ENCODE results near the gene WDR89. TPM values are rescaled to one million over a fixed set of nuclear protein-coding genes. Genes with fewer than 3 reads are reported as not detected.
"Not testable (repeated sequence)": the region's sequence is repeated elsewhere in the genome, so short reads cannot be mapped to it uniquely, and the experiment has no call there.

WDR89 gene
- polyA plus RNA-seq, 1 experiment: 9.4 TPM

GRCh38 chr14:63644741-63645140 lies 3.1 kb upstream of the WDR89 start:
- Histone ChIP-seq H3K27me3 (ENCODE audit: control insufficient read depth, insufficient read depth, low read length) (no peaks in the 10 kb centered on the region), H3K27ac (ENCODE audit: low read depth, low read length) (no peak overlapping the region), H3K9me3 (ENCODE audit: control insufficient read depth, insufficient read depth, low read length) (no peaks in the 10 kb centered on the region; the same call in 1 of the 2 replicates), H3K4me3 (ENCODE audit: low read depth, low read length) (no peak overlapping the region)
- no peak for DNase-seq (ENCODE audit: low read depth, low spot score)
- TF ChIP-seq CTCF (IDR thresholded peaks at IDR 0.05; ENCODE audit: low read depth, low read length): no peak
- POLR2A ChIA-PET: no interaction called here
- CTCF ChIA-PET: interaction anchor here (6.5 kb wide), 1 partner anchor 125 kb away, joined by 28 read pairs; no protein-coding TSS in a partner anchor

DNA sequence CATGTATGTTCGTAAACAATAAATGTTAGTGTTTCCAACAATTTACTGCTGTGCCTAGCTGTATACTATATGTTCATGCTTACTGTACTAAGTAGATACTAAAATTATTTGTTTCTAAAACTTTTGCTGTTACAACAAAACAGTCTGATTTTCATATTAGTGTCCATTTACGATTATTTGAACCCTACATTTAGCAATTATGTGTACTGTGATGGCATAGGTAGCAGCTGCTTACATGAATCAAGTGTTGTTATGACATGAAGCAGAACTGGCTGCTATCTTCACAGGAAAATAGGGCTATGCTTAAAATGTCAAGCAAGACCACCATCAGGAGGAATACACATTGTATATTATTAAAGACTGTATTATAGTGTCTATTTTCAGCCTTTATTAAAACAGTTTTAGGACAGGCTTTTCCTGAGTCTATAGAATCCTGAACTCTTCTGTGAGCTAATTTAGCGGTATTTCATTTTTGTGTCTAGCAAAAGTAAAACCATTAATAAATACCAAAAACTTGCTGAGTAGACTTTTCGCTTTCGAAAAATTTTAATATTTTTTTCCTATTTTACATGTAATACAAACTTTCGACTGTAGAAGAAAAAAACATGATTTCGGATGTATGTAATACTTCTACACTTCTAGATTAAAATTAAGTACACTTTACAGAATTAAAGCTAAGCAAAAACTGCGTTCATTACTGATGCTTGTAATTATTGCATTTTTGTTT lies 1.1 kb upstream of the WDR89 start:
- no peak for DNase-seq (ENCODE audit: low read depth, low spot score)
- Histone ChIP-seq H3K4me3 (ENCODE audit: low read depth, low read length) (peak overlapping the region; percentile 75), H3K27me3 (ENCODE audit: control insufficient read depth, insufficient read depth, low read length) (no peaks in the 10 kb centered on the region), H3K27ac (ENCODE audit: low read depth, low read length) (no peak overlapping the region), H3K9me3 (ENCODE audit: control insufficient read depth, insufficient read depth, low read length) (no peaks in the 10 kb centered on the region; the same call in 1 of the 2 replicates)
- TF ChIP-seq CTCF (IDR thresholded peaks at IDR 0.05; ENCODE audit: low read depth, low read length): no peak
- CTCF ChIA-PET: interaction anchor here (0.6 to 6.5 kb wide), 6 partner anchors 9 to 254 kb away, joined by 3 to 28 read pairs (median 9); no protein-coding TSS in a partner anchor
- POLR2A ChIA-PET: interaction anchor here (0.6 kb wide), 1 partner anchor 79 kb away, joined by 8 read pairs; no protein-coding TSS in a partner anchor

DNA sequence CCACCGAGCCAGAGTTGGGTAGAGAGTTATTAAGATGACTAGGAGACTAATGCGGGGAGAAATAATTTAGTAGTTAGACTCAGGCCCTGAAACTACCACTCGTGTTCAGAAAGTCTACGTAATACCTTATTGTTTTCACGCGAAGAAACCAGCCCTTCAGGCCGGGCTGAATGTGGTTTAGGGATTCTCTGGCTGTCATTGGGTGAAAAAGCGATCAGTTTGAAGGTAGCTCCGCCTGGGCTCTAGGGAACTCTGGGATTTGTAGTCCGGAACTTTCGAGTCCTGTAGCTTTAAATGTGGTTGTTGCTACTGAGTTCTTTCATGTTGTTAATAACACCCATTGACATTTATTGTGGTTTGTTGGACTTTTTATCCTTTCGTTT lies 549 bp upstream of the WDR89 start:
- ChIA-PET POLR2A (interaction anchor here (0.6 to 1.4 kb wide), 2 partner anchors 79 to 99 kb away, joined by 4 to 8 read pairs; partner anchors contain the start of gene PPP2R5E), CTCF (interaction anchor here (0.6 to 6.5 kb wide), 8 partner anchors 9 to 253 kb away, joined by 3 to 28 read pairs (median 6); no protein-coding TSS in a partner anchor)
- TF ChIP-seq CTCF (IDR thresholded peaks at IDR 0.05; ENCODE audit: low read depth, low read length): no peak
- H3K4me3 ChIP-seq (ENCODE audit: low read depth, low read length): peak overlapping the region; percentile 75
- no peaks in the 10 kb centered on the region for H3K27me3 ChIP-seq (ENCODE audit: control insufficient read depth, insufficient read depth, low read length)
- peak; percentile 87 for DNase-seq (ENCODE audit: low read depth, low spot score)
- no peaks in the 10 kb centered on the region; the same call in 1 of the 2 replicates for H3K9me3 ChIP-seq (ENCODE audit: control insufficient read depth, insufficient read depth, low read length)
- H3K27ac ChIP-seq (ENCODE audit: low read depth, low read length): peak overlapping the region; percentile 91

DNA sequence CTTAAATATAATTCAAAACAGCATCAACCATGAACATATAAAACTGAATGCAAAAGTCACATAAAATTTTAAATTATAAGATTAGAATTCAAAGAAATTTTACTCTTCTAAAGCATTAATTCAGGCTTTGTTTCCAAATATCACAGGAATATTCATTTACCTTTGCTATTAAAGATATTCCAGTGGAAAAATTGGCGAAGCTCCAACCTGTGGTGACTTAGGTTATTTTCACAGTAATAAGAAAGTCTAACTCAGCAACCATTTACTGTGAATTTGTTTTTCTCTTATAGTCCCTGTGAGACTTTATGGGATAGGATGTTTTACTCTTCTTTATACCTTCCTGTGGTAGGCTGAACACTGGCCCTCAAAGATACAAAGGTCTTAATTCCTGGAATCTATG lies 3.2 kb downstream of the WDR89 start:
- CTCF ChIA-PET: interaction anchor here (0.6 kb wide), 1 partner anchor 23 kb away, joined by 3 read pairs; no protein-coding TSS in a partner anchor
- POLR2A ChIA-PET: no interaction called here
- DNase-seq (ENCODE audit: low read depth, low spot score): no peak
- no peak for TF ChIP-seq CTCF (IDR thresholded peaks at IDR 0.05; ENCODE audit: low read depth, low read length)
- no peak overlapping the region for H3K27ac ChIP-seq (ENCODE audit: low read depth, low read length)
- peaks cover 3% of the 10 kb centered on the region for H3K9me3 ChIP-seq (ENCODE audit: control insufficient read depth, insufficient read depth, low read length)
- no peaks in the 10 kb centered on the region for H3K27me3 ChIP-seq (ENCODE audit: control insufficient read depth, insufficient read depth, low read length)
- no peak overlapping the region for H3K4me3 ChIP-seq (ENCODE audit: low read depth, low read length)

- POLR2A ChIA-PET; H3K9me3 ChIP-seq (ENCODE audit: control insufficient read depth, insufficient read depth, low read length); DNase-seq (ENCODE audit: low read depth, low spot score); H3K27me3 ChIP-seq (ENCODE audit: control insufficient read depth, insufficient read depth, low read length); H3K27ac ChIP-seq (ENCODE audit: low read depth, low read length); H3K4me3 ChIP-seq (ENCODE audit: low read depth, low read length): not testable (repeated sequence)
- CTCF ChIA-PET: interaction anchor here (3.2 kb wide), 1 partner anchor 247 kb away, joined by 31 read pairs; no protein-coding TSS in a partner anchor
These were observed 5.5 kb downstream of the WDR89 start for GRCh38 chr14:63636094-63636635.

Measured in AG04450 (cell line).